Skeletal muscle tissue (tissue), 4 donors: ENCODE measurements around the gene RTL1. TPM values are rescaled to one million over a fixed set of nuclear protein-coding genes. Genes with fewer than 3 reads are reported as not detected.

Experiments
- H3K27ac ChIP-seq: one replicate; pipeline ENCODE4 v1.7.0; 2013; ENCODE audit warnings: mild to moderate bottlenecking, low read depth, low read length, inconsistent platforms
- H3K27me3 ChIP-seq, 3 donors: one replicate each; pipeline ENCODE4 v1.7.0; 2013; ENCODE audit warnings: low read length in 3 of 3; ENCODE audit not compliant: control insufficient read depth in 3 of 3, insufficient read depth in 3 of 3
- H3K36me3 ChIP-seq, 3 donors: one replicate each; pipeline ENCODE4 v1.7.0; 2013; ENCODE audit warnings: low read length in 3 of 3; ENCODE audit not compliant: control insufficient read depth in 3 of 3, insufficient read depth in 3 of 3
- H3K4me1 ChIP-seq, 3 donors: one replicate each; pipeline ENCODE4 v1.7.0; 2013; ENCODE audit warnings: low read length in 3 of 3, mild to moderate bottlenecking in 3 of 3; ENCODE audit not compliant: control insufficient read depth in 3 of 3, insufficient read depth in 3 of 3
- H3K4me3 ChIP-seq, 3 donors: one replicate each; pipeline ENCODE4 v1.7.0; 2013; ENCODE audit warnings: low read length in 3 of 3
- H3K9ac ChIP-seq, 3 donors: one replicate each; pipeline ENCODE4 v1.7.0; 2013; ENCODE audit warnings: low read length in 3 of 3, mild to moderate bottlenecking in 3 of 3, moderate library complexity in 2 of 3, low read depth in 1 of 3
- H3K9me3 ChIP-seq, 3 donors: one replicate each; pipeline ENCODE4 v1.7.0; 2013; ENCODE audit warnings: low read length in 3 of 3; ENCODE audit not compliant: control insufficient read depth in 3 of 3
- total RNA-seq: library from RNA; depleted of rRNA; stranded (reverse); fragments of >200 nt; gene quantifications from one replicate; pipeline ENCODE4 v1.2.3, GENCODE V29; 2014
- donor health status: Osteomylitis.

Gene RTL1
- total RNA-seq, 1 donor from 2014 or later = 9.4 TPM

DNA sequence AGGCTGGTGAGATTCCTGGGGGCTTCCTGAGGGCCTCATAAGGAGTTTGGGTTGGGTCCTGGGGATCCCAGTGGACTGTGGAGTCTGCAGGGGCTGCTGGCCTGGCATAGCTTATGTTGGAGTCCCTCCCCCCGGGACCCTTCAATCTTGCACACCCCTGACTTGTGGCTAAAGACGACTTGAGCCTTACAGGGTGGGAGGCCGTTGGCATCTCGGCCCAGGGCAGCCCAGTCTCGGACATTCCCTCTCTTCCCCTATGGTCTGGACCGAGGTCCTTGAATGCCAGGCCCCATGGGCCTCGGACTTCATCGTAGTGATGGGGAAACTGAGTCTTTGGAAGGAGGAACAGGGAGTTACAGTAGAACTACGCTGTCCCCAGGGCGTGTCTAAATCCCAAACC, 12.5 kb downstream of the RTL1 start:
- Histone ChIP-seq H3K27me3 (peaks cover 0 to 2% (median 0%) of the 10 kb centered on the region in 3 donors), H3K27ac (no peak overlapping the region), H3K4me1 (peaks cover 0 to 2% (median under 1%) of the 10 kb centered on the region in 3 donors), H3K9me3 (no peaks in the 10 kb centered on the region), H3K9ac (no peak overlapping the region), H3K4me3 (no peak overlapping the region), H3K36me3 (peaks cover 0 to 3% (median 0%) of the 10 kb centered on the region in 3 donors)

- Histone ChIP-seq H3K9me3 (no peaks in the 10 kb centered on the region), H3K4me1 (peaks cover 0 to 4% (median 3%) of the 10 kb centered on the region in 3 donors), H3K27ac (no peak overlapping the region), H3K27me3 (no peaks in the 10 kb centered on the region), H3K36me3 (peaks cover 0 to 3% (median 0%) of the 10 kb centered on the region in 3 donors), H3K9ac (no peak overlapping the region), H3K4me3 (no peak overlapping the region)
Measured at GRCh38 chr14:100890061-100890850, 13.3 kb downstream of the RTL1 start.

DNA sequence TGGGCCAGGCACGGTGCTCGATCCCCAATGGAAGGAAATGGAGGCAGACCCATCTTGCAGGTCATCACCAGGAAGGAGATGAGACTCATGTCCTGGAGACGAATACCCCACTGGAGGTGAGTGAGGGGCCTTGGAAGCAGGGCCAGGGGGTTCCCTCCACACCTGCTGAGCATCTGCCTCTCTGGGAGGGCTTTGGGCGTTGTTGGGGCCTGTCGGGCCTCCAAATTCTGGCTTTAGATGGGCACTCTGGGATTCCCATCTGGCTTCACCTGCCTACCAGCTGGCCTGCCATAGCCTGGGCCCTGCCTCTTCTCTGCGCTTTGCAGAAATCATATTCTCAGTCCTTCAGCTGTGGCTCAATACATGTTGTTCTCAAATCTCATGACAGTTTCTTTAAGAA, 13.9 kb downstream of the RTL1 start:
- Histone ChIP-seq H3K36me3 (peaks cover 0 to 3% (median 0%) of the 10 kb centered on the region in 3 donors), H3K4me1 (peaks cover 0 to 9% (median 6%) of the 10 kb centered on the region in 3 donors), H3K4me3 (no peak overlapping the region), H3K27me3 (peaks cover 0 to 4% (median 0%) of the 10 kb centered on the region in 3 donors), H3K9me3 (no peaks in the 10 kb centered on the region), H3K27ac (no peak overlapping the region), H3K9ac (no peak overlapping the region)

GRCh38 chr14:100888789-100889315, 14.7 kb downstream of the RTL1 start:
- Histone ChIP-seq H3K4me1 (peaks cover 0 to 9% (median 6%) of the 10 kb centered on the region in 3 donors), H3K9me3 (no peaks in the 10 kb centered on the region), H3K36me3 (peaks cover 0 to 5% (median 0%) of the 10 kb centered on the region in 3 donors), H3K27ac (no peak overlapping the region), H3K27me3 (peaks cover 0 to 4% (median 0%) of the 10 kb centered on the region in 3 donors), H3K4me3 (no peak overlapping the region), H3K9ac (no peak overlapping the region)

GRCh38 chr14:100887728-100888335, 15.7 kb downstream of the RTL1 start:
- Histone ChIP-seq H3K4me3 (no peak overlapping the region), H3K4me1 (peaks cover 0 to 9% (median 6%) of the 10 kb centered on the region in 3 donors), H3K36me3 (peaks cover 0 to 5% (median 2%) of the 10 kb centered on the region in 3 donors), H3K9ac (no peak overlapping the region), H3K9me3 (peaks cover 0 to 2% (median 2%) of the 10 kb centered on the region in 3 donors), H3K27ac (no peak overlapping the region), H3K27me3 (peaks cover 0 to 4% (median 3%) of the 10 kb centered on the region in 3 donors)

DNA sequence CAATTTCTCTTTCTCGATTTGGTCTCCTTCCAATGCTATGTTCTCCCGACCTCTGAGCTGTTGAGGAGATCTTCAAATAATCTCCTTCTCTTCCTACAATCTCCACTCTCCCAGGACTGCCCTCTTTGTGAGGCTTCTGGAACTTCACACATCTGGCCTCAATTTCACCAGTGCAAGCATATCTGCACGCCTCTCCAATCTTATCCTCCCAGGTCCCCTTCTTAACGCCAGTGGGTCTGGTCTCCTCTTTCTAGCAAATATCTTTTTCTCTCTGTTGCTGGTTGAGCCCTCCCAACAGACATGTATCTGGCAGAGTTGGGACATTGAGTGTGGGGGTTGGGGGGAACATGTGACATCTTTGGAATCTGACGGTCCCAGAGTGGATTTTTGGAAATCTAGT, 17.9 kb downstream of the RTL1 start:
- H3K27ac ChIP-seq = no peak overlapping the region
- no peak overlapping the region for H3K4me3 ChIP-seq
- H3K9me3 ChIP-seq = peaks cover 0 to 7% (median 2%) of the 10 kb centered on the region in 3 donors
- H3K4me1 ChIP-seq = peaks cover 0 to 9% (median 6%) of the 10 kb centered on the region in 3 donors
- H3K27me3 ChIP-seq = peaks cover 0 to 4% (median 3%) of the 10 kb centered on the region in 3 donors
- H3K9ac ChIP-seq = no peak overlapping the region
- peaks cover 0 to 7% (median 2%) of the 10 kb centered on the region in 3 donors for H3K36me3 ChIP-seq

DNA sequence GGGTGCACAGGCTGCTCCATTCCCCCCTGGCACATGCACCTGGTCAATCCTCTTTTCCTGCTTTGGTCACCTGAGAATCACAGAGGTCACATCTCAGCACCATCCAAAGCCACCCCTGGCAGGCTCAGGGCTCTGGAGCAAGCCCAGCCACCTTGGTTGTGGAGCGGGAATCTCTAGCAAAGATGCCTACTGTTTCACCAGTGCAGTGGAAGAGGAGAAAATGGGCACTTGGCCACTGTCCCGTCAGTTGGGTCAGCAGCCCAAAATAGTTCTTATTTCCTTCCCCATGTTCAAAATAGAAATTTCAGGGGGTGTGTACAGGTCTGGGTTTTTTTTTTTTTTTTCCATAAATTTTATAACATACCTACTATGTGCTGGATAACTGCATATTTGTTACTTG, 18.3 kb downstream of the RTL1 start:
- no peak overlapping the region for H3K27ac ChIP-seq
- peaks cover 0 to 4% (median 3%) of the 10 kb centered on the region in 3 donors for H3K27me3 ChIP-seq
- H3K36me3 ChIP-seq = peaks cover 0 to 7% (median 2%) of the 10 kb centered on the region in 3 donors
- no peak overlapping the region for H3K4me3 ChIP-seq
- H3K9me3 ChIP-seq = peaks cover 0 to 7% (median 2%) of the 10 kb centered on the region in 3 donors
- H3K4me1 ChIP-seq = peaks cover 0 to 9% (median 6%) of the 10 kb centered on the region in 3 donors
- H3K9ac ChIP-seq = no peak overlapping the region

DNA sequence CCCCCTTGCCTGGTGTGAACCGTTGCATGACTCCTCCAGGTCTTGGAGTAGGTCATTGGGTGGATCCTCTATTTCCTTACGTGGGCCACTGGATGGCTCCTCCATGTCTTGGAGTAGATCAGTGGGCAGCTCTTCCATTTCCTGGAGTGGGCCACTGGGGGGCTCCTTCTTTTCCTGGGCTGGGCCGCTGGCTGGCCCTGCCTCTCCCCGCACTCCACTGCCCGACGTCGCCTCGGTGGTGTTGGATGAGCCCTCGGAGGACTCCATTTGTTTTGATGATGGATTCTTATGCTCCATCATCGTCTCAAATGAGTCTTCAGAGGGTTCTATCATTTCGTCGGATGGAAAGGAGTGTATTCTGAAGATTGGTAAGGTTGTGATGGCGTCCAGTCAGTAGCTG, 19.1 kb downstream of the RTL1 start:
- Histone ChIP-seq H3K4me3 (no peak overlapping the region), H3K4me1 (peaks cover 0 to 9% (median 6%) of the 10 kb centered on the region in 3 donors), H3K9ac (no peak overlapping the region), H3K27ac (no peak overlapping the region), H3K27me3 (peaks cover 0 to 4% (median 3%) of the 10 kb centered on the region in 3 donors), H3K36me3 (peaks cover 0 to 4% (median 2%) of the 10 kb centered on the region in 3 donors), H3K9me3 (peaks cover 0 to 7% (median 2%) of the 10 kb centered on the region in 3 donors)

DNA sequence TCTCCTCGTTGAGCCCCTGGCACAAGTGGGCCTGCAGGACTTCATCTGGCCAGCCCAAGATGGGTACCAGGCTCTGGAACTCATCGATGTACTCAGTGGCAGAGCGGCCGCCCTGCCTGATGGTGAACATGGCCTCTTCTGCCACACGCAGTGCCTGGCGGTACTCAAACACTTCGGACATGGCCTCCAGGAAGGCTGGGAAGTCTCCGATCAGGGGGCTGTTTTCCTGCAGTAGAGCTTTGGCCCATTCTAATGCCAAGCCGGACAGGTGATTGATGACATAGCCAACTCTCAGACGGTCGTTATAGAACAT, 19.8 kb downstream of the RTL1 start:
- no peak overlapping the region for H3K4me3 ChIP-seq
- peaks cover 0 to 4% (median 2%) of the 10 kb centered on the region in 3 donors for H3K36me3 ChIP-seq
- peaks cover 3 to 8% (median 5%) of the 10 kb centered on the region in 3 donors for H3K27me3 ChIP-seq
- H3K9ac ChIP-seq = no peak overlapping the region
- peaks cover 0 to 7% (median 2%) of the 10 kb centered on the region in 3 donors for H3K9me3 ChIP-seq
- no peak overlapping the region for H3K27ac ChIP-seq
- H3K4me1 ChIP-seq = peaks cover 0 to 9% (median 6%) of the 10 kb centered on the region in 3 donors
